ENCODE results near the gene LGI4.
A peak's percentile ranks its signal among the peaks of the same experiment; 100 is the strongest.

Gene LGI4

DNA sequence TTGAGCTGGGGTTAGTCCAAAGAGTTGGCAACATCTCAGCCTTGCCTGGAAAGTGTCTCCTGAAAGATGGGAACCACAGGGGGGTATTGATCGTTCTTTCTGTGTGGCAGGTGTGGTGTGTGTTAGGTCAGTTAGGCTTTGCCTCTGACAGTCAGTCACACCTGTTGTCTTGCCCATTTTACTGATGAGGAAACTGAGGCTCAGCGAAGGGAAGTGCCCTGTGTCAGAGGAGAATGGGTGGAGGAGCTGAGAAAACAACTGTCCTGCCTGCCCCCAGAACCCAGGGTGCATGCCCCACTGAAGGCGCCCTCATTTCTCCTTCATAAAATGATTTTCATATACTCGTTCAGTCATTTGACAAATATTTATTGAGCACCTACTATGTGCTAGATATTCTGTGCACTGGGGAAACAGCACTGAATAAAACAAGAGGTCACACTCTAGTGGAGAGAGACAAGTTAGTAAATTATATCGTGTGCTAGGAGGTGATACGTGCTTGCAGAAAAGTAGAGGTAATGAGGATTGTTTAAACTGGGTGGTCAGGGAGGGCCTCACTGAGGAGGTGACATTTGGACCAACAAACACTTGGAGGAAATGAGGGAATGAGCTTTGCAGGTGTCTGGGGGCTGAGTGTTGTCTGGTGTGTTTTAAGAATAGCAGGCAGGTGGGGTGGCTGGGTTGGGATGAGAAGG is 21.3 kb upstream of the LGI4 start:
- Histone ChIP-seq H2AFZ (ENCODE audit: low read length) (no peak overlapping the region), H3K9me2 (ENCODE audit: low read depth, low read length) (no peaks in the 10 kb centered on the region), H3K9ac (ENCODE audit: low read length) (peak overlapping the region; percentile 72), H3K79me2 (ENCODE audit: insufficient read depth, low read length) (no peaks in the 10 kb centered on the region), H3K27me3 (ENCODE audit: insufficient read depth, low read length) (no peaks in the 10 kb centered on the region), H3K9me3 (ENCODE audit: low read length) (no peaks in the 10 kb centered on the region), H3K4me3 (ENCODE audit: low read depth, low read length, poor library complexity, severe bottlenecking) (peak overlapping the region; percentile 68), H4K20me1 (ENCODE audit: insufficient read depth, low read length) (no peaks in the 10 kb centered on the region), H3K36me3 (ENCODE audit: insufficient read depth, low read length) (peaks cover 50% of the 10 kb centered on the region), H3K4me1 (ENCODE audit: insufficient read depth, low read length, severe bottlenecking) (peaks cover 23% of the 10 kb centered on the region), H3F3A (ENCODE audit: insufficient read depth, low read length) (no peaks in the 10 kb centered on the region), H3K4me2 (ENCODE audit: low read length) (peak overlapping the region; percentile 77), H3K27ac (ENCODE audit: low read depth, low read length, poor library complexity, severe bottlenecking) (peak overlapping the region; percentile 55)
- TF ChIP-seq, protein P1, sequence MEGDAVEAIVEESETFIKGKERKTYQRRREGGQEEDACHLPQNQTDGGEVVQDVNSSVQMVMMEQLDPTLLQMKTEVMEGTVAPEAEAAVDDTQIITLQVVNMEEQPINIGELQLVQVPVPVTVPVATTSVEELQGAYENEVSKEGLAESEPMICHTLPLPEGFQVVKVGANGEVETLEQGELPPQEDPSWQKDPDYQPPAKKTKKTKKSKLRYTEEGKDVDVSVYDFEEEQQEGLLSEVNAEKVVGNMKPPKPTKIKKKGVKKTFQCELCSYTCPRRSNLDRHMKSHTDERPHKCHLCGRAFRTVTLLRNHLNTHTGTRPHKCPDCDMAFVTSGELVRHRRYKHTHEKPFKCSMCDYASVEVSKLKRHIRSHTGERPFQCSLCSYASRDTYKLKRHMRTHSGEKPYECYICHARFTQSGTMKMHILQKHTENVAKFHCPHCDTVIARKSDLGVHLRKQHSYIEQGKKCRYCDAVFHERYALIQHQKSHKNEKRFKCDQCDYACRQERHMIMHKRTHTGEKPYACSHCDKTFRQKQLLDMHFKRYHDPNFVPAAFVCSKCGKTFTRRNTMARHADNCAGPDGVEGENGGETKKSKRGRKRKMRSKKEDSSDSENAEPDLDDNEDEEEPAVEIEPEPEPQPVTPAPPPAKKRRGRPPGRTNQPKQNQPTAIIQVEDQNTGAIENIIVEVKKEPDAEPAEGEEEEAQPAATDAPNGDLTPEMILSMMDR (IDR thresholded peaks at IDR 0.05; ENCODE audit: low read length): no peak
- no peak for TF ChIP-seq EZH2 (IDR thresholded peaks at IDR 0.05; ENCODE audit: borderline replicate concordance, low read length)

DNA sequence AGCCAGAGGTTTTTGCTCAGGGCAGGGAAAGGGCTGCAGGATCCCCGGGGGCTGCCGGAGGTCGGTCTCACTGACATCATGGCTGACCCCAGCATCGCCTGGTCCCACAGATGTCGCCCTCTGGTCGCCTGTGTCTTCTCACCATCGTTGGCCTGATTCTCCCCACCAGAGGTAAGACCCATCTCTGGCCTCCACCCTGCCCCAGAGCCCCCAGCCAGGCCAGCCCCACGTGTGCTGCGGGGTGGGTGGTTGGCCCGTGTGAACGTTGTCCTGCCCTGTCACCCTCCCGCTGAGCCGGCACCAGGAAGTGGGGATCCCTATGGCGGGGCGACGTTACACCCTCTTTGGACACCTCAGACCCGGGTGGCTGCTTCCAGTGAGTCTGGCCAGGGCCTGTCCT is 20.6 kb upstream of the LGI4 start:
- H3K79me2 ChIP-seq (ENCODE audit: insufficient read depth, low read length): no peaks in the 10 kb centered on the region
- H3K4me2 ChIP-seq (ENCODE audit: low read length): peak overlapping the region; percentile 77
- H4K20me1 ChIP-seq (ENCODE audit: insufficient read depth, low read length): no peaks in the 10 kb centered on the region
- H2AFZ ChIP-seq (ENCODE audit: low read length): no peak overlapping the region
- H3K27ac ChIP-seq (ENCODE audit: low read depth, low read length, poor library complexity, severe bottlenecking): peak overlapping the region; percentile 55
- H3K36me3 ChIP-seq (ENCODE audit: insufficient read depth, low read length): peaks cover 44% of the 10 kb centered on the region
- H3K27me3 ChIP-seq (ENCODE audit: insufficient read depth, low read length): no peaks in the 10 kb centered on the region
- H3K9me2 ChIP-seq (ENCODE audit: low read depth, low read length): no peaks in the 10 kb centered on the region
- H3K4me3 ChIP-seq (ENCODE audit: low read depth, low read length, poor library complexity, severe bottlenecking): peak overlapping the region; percentile 68
- H3K4me1 ChIP-seq (ENCODE audit: insufficient read depth, low read length, severe bottlenecking): peaks cover 23% of the 10 kb centered on the region
- no peaks in the 10 kb centered on the region for H3K9me3 ChIP-seq (ENCODE audit: low read length)
- TF ChIP-seq, protein P1 (IDR thresholded peaks at IDR 0.05; ENCODE audit: low read length): peak; percentile 12; the same call in 1 of the 2 replicates
- TF ChIP-seq EZH2 (IDR thresholded peaks at IDR 0.05; ENCODE audit: borderline replicate concordance, low read length): no peak
- H3F3A ChIP-seq (ENCODE audit: insufficient read depth, low read length): no peaks in the 10 kb centered on the region
- peak overlapping the region; percentile 72 for H3K9ac ChIP-seq (ENCODE audit: low read length)

DNA sequence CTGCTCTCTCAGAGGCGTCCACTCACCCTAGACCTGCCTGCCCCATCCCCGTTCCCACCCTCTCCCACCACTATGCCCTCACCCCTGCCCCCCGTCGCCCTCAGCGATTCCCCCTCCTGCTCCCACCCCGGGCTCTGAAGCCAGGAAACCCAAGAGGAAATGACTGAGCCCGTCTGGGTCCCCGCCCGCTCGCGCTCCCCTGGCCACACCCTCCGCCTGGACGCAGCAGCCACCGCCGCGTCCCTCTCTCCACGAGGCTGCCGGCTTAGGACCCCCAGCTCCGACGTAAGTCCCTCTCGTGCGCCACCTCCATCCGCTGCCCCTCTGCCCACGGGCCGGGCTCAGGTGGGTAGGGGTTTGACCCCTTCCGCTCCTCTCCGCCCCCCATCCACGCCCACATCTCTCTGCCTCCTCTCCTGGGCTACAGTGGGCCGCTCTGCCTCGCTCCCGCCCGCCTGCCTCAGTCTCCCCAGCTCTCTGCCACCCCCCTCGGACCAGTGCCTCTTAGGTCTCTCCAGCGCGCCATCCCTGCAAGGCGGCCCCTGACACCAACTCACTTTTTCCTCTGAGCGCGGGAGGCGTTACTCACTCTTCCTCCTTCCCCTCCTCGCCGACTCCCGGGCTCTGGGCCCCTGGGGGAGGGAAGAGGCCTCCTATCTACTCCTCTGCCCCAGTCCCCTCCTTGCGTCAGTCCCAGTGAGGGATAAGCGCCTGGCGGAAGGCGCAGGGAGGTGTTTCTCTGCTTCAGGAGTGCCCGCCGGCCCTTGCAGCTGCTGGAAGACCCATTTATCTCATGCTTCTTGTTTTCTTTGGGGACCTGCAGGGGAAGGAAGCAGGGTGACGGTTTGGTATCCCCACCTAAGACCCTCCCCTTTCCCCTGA is 19.9 kb upstream of the LGI4 start, which contains the start of gene FXYD5:
FXYD5 (plus strand) TSS at position 211 of the 882 bp plus-strand sequence. CDS start 816 bp downstream, outside the sequence.
- peak within 1 kb of the TSS; percentile 68 for H3K4me3 ChIP-seq (ENCODE audit: low read depth, low read length, poor library complexity, severe bottlenecking)
- no peak for TF ChIP-seq EZH2 (IDR thresholded peaks at IDR 0.05; ENCODE audit: borderline replicate concordance, low read length)
- TF ChIP-seq, protein P1 (IDR thresholded peaks at IDR 0.05; ENCODE audit: low read length): no peak
- H3K9ac ChIP-seq (ENCODE audit: low read length): peak within 1 kb of the TSS; percentile 72
- H3K36me3 ChIP-seq (ENCODE audit: insufficient read depth, low read length): peaks cover 37% of the 10 kb centered on the region
- H3F3A ChIP-seq (ENCODE audit: insufficient read depth, low read length): no peaks in the 10 kb centered on the region
- H2AFZ ChIP-seq (ENCODE audit: low read length): no peak within 1 kb of the TSS
- H3K4me2 ChIP-seq (ENCODE audit: low read length): peak within 1 kb of the TSS; percentile 77
- H3K27ac ChIP-seq (ENCODE audit: low read depth, low read length, poor library complexity, severe bottlenecking): peak within 1 kb of the TSS; percentile 55
- H3K27me3 ChIP-seq (ENCODE audit: insufficient read depth, low read length): no peaks in the 10 kb centered on the region
- H3K4me1 ChIP-seq (ENCODE audit: insufficient read depth, low read length, severe bottlenecking): peaks cover 23% of the 10 kb centered on the region
- no peaks in the 10 kb centered on the region for H3K9me2 ChIP-seq (ENCODE audit: low read depth, low read length)
- no peaks in the 10 kb centered on the region for H3K79me2 ChIP-seq (ENCODE audit: insufficient read depth, low read length)
- no peaks in the 10 kb centered on the region for H4K20me1 ChIP-seq (ENCODE audit: insufficient read depth, low read length)
- H3K9me3 ChIP-seq (ENCODE audit: low read length): no peaks in the 10 kb centered on the region
